RPMI7951 (cell line): ENCODE measurements around the gene PTN. TPM values are rescaled to one million over a fixed set of nuclear protein-coding genes. Genes with fewer than 3 reads are reported as not detected.

Experiments used
- DNase-seq: peaks from one replicate; pipeline ENCODE4 v3.0.0-alpha.2; 2012; ENCODE audit warnings: low read depth
- total RNA-seq: library from RNA; depleted of rRNA; stranded (reverse); fragments of >200 nt; shearing (Covaris generic); gene quantifications from 2 replicates; pipeline ENCODE4 v1.2.3, GENCODE V29; 2014; rRNA removed

PTN gene
- 26.4 and 40.4 TPM in 2 replicates for total RNA-seq

DNA sequence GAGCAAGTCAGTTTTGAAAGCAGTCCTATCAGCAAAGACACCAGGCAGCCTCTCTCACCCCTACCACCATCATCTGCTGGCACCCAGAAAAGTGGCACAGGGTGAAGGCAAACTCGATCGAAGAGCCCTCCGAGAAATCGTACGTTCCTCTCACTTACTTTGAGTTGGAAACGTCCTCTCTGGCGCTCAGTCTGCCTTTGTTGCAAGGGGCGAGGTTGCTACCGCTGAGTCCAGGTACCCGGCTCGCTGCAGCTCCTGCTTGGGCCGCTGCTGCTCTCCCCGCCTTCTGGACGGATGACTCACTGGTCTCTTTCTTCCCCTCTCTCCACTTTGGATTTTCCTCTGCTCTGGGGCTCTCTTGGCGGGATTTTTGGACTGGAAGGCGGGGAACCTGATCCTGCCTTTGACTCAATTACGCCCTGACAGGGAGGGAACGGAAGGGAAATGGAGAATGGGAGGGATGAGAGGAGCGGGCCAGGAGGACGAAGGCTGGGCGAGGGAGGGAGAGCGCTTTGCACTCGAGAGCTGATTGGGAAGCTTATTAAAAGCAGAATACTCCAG, at the start of gene PTN:
Gene PTN (minus strand): TSS at position 453 of the 561 bp plus-strand sequence. CDS start 88,760 bp downstream, outside the sequence.
- peak; percentile 79 for DNase-seq

GRCh38 chr7:137390076-137390475, 46.5 kb upstream of the PTN start:
- DNase-seq = no peak

DNA sequence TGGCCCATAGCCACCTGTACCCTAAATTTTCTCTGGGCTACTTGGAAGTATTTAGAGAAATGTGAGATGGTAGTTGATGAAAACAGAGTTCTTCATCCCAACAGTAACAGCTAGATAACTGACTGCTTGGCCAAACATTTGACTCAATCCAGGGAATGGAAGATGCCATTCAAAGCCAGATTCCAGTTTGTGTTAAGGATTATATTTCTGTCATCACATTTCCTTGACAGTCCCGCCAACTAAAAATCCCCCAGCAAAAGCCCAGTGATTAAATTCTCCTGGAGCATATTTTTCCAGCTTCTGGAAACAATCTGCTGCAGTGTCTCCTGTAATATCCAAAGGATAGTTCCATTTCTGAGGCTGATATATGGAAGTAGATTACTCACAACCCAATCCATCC, 45.4 kb upstream of the PTN start:
- DNase-seq = peak; percentile 24

DNA sequence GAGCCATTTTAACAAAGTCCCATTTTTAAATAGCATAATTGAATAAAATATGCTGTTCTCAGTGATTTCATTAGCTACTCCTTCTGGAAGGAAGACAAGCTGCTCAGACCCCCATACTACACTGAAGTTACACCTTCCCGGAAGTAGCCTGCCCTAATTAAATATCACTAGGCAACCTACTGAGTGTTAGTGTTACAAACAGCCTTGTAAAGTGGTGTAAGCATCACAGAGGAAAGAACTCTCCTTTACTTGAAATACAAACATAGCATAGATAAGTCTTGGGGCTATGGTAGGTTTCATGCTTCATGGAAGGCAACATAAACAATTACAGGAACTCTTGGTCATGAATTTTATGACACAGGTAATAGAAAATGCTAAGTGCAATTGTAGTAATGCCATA, 43.4 kb upstream of the PTN start:
- no peak for DNase-seq

GRCh38 chr7:137381045-137381444, 37.5 kb upstream of the PTN start:
- DNase-seq = no peak

- no peak for DNase-seq
These were observed 30.0 kb upstream of the PTN start for GRCh38 chr7:137373507-137373906.

- DNase-seq = no peak
These were observed 28.1 kb upstream of the PTN start for GRCh38 chr7:137371616-137372015.

GRCh38 chr7:137366995-137367394, 23.5 kb upstream of the PTN start:
- no peak for DNase-seq

DNA sequence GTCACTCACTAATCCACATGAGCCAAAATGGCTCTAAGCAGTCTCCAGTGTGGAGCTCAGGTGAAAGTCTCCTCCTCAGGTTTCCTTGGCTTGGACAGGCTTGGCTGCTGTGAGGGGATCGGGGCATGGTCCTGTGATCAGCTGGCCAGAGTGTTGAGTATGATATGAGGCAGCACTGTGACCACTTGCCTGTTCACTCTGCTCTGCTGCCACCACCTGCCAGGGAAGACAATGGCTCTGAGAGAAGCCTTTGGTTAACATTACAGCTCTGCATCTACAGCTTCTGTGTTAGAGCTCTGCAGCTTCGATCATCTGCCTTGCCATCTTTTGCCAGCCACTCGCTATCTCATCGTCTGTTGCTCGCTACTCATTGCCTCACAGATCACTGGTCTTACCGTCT, 20.1 kb upstream of the PTN start:
- DNase-seq = no peak

GRCh38 chr7:137360087-137360679, 16.6 kb upstream of the PTN start:
- DNase-seq = peak; percentile 20

- DNase-seq = no peak
These were observed 11.4 kb upstream of the PTN start for GRCh38 chr7:137354961-137355360.

- DNase-seq = peak; percentile 35
These were observed 10.9 kb upstream of the PTN start for GRCh38 chr7:137354396-137354795.

- no peak for DNase-seq
These were observed 8.4 kb upstream of the PTN start for GRCh38 chr7:137351941-137352340.

GRCh38 chr7:137345799-137346449, 2.4 kb upstream of the PTN start:
- peak; percentile 19 for DNase-seq

- no peak for DNase-seq
These were observed 688 bp downstream of the PTN start for GRCh38 chr7:137342828-137343261.

DNA sequence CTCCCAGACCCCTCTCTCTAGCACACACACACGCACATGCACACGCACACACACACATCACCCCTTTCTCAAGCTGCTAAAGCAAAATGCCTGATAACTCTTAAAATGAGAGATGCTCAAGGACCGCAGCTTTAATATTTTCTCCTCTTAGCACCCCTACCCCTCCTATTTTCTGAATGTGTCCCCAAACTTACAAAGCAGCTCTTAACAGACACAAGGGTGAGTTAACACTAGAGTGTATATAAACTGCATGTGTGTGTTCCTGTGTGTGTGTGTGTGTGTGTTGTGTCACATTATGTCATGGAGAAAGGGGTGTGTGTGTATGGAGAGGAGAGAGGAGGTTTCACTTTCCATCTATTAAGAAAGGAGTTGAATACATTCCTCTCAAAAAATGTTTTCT, 1.3 kb downstream of the PTN start:
- peak; percentile 10 for DNase-seq

- no peak for DNase-seq
These were observed 5.6 kb downstream of the PTN start for GRCh38 chr7:137337902-137338301.

DNA sequence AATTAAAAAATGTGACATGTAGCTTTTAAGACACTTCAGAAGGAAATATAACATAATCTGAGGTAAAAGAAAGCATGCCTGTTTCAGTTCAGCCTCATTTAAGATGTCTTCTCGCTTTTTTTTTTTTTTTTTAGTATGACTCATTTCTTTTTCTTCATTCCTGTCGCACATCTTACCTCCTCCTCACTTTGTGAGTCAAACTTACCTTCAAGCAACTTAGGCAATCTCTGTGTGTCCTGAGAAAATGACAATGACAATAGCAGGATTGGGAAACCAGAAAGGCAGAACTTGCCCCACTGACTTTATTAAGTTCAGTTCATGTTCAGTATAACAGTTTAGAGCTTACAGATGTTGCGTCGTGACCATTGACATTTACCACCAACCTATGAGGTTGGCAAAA, 7.7 kb downstream of the PTN start:
- no peak for DNase-seq

- DNase-seq = no peak
These were observed 12.2 kb downstream of the PTN start for GRCh38 chr7:137331378-137331777.

DNA sequence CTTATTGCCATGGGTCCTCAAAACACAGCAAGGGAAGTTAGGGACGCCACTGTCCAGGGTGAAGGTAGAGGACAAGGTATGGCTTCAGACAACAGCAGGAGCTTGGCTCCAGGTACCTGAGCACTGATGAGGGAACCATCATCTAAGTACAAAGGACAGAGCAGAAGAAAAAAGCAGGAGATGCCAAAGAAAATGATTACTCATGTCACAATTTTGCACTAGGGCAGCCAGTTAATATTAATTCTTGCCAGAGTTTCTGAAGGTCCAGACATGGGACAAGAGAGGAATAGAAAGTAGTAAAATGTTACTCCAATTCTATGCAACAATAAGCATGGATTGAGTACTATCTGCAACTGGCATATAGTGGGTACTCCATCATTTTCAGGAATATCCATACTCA, 14.1 kb downstream of the PTN start:
- DNase-seq = no peak

- no peak for DNase-seq
These were observed 15.0 kb downstream of the PTN start for GRCh38 chr7:137328373-137329120.

DNA sequence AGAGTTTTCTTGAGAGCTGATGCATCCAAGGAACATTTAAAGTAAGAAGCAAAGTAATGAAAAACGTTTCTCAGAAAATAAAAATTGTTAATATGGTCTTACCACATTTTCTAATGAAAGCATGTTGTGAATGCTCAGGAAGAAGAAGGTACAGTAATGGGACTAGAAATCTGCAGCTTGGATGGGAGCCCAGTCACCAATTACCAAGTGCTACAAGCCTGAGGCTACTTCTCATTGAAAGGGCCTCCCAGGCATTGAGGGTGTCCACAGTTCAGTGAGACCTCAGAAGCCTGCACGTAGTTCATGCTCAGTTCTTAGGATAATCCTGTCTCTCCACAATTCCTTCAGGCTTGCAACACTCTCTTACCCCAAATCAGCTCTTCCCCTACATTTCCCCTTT, 17.6 kb downstream of the PTN start:
- peak; percentile 14 for DNase-seq
